Fibroblast of lung (primary cell): ENCODE measurements around the gene SPAG9.

Experiments used
- CTCF ChIP-seq, 2 donors: IDR thresholded peaks in 1 of 2; conservative IDR thresholded peaks in 1 of 2; 1 replicate in 1 of 2; 2 replicates in 1 of 2; pipeline ENCODE4 v1.5.1; 2011 to 2012; ENCODE audit warnings: low read length in 2 of 2, control low read depth in 1 of 2, inconsistent platforms in 1 of 2, low read depth in 1 of 2, mild to moderate bottlenecking in 1 of 2
- EZH2 ChIP-seq: IDR thresholded peaks from 2 replicates; pipeline ENCODE4 v1.5.1; 2012; ENCODE audit warnings: low read length, control low read depth, mild to moderate bottlenecking; ENCODE audit errors: missing control alignments

- TF ChIP-seq CTCF (conservative IDR thresholded peaks at IDR 0.05 in 1 of 2, IDR thresholded peaks at IDR 0.05 in 1 of 2; ENCODE audit: low read depth in 1 of 2, low read length in 2 of 2) = no peak
- no peak for TF ChIP-seq EZH2
Measured at GRCh38 chr17:50939542-50939794, 181.2 kb downstream of the SPAG9 start.
